Activated CD4-positive, alpha-beta T cell treated with anti-CD3 and anti-CD28 coated beads for 48 hours (primary cell): ENCODE data around the gene ITPK1.
A peak's percentile ranks its signal among the peaks of the same experiment; 100 is the strongest.

ENCODE experiments used
- DNase-seq: peaks from one replicate; pipeline ENCODE4 v3.0.0-alpha.2; 2020

Gene ITPK1

DNA sequence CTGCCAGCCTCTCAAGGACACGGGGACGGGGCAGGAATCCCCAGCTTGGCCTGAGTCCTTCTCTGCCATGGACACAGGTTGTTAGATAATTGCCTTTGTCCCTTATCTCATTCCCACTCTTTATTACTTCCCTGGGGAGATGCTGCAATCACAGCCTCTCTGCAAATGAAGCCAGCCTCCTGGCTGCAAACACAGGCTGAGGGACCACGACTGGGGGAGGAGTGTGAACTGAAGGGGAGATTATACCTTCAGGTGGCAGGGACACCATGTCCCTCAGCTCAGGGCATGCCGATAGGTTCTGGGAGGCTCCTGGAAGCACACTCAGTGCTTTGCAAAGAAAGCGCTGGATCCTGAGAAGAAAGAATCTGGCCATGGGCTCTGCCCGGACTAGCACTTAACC, 208.9 kb downstream of the ITPK1 start:
- DNase-seq, result no peak

DNA sequence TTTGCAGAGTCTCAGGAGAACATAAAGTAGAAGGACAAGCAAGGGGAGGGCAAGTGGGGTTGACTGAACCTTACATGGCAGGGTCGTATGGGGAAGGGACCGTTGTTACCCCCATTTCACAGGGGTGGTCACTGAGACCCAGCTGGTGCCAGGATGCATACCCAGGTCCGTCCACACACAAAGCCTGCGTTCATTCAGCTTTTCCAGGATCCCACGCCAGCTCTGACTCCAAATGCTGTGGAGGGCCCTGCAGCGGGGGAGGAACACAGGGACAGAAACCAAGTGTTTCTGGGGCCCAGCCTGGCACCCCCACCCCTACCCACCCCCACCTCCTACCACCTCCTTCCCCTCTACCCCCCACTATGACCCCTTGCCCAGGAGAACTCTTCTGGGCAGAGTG, 209.3 kb downstream of the ITPK1 start:
- no peak for DNase-seq

DNA sequence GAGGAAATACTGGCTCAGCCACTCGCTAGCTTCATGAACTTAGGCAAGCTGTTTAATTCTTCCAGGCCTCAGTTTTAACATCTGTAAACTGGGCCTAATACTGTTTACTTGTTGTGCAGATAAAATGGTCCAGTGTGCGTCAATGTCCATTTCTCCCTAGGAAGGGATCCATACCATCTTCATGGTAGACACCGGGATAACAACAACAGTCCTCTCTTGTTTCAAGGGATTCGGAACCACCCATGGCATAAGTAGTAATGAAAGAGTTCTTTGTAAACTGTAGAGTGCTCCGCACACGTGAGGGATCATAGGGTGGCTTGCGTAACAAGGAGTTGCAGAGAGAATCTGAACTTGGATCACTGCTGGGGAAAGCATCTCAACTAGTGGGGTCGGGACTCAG, 210.1 kb downstream of the ITPK1 start:
- no peak for DNase-seq

DNA sequence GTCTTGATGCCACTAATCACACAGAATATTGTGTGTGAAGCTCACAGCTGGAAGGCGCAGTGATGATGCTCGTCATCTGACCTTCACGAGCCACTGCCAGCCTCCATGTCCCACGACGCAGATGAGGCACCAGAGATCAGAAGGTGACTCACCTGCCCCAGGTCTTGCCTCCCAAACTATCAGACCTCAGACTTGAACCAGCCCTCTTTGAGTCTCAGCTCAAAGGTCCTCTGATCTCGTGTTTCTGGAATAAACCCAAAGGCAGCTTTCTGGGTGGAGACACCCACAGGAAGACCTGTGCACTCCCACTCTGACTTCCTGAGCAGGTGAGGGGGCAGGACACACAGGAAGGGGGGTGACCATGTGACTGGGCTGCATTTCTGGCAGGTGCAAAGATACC, 212.4 kb downstream of the ITPK1 start:
- peak; percentile 53 for DNase-seq

DNA sequence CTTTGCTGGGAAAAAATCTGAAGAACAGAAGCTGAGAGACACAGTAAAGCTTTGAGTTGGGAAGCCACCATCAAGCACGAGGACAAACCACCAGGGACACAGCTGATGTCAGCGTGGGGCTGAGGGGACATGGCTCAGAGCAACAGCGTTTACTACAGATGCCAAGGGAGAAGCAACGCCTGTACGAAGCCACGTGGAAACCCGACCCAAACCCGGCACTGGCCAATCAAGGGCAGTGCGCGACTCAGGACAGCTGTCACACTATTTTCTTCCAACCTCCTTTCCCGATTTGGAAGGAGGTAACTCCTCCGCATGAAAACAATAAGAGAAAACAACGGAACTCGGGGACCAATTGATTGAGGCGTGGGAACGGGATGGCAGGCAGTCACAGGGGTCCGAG, 213.0 kb downstream of the ITPK1 start:
- no peak for DNase-seq

DNA sequence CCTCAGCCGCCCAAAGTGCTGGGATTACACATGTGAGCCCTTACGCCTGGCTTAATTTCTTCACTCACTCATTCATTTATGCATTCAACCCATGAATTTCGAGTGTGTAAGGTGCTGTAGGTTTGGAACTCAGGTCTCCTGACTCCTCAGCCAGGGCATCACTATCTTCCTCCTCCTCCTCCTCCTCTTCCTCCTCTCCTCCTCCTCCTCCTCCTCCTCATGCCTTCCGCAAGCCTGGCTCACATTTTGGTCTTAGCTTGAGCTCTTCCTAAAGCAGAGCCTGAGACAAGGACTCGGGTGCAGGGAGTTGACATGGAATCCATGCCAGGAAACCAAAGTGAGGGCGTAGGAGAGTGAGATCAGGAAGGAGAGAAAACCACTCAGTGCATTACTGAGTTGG, 213.5 kb downstream of the ITPK1 start:
- DNase-seq, result no peak

DNA sequence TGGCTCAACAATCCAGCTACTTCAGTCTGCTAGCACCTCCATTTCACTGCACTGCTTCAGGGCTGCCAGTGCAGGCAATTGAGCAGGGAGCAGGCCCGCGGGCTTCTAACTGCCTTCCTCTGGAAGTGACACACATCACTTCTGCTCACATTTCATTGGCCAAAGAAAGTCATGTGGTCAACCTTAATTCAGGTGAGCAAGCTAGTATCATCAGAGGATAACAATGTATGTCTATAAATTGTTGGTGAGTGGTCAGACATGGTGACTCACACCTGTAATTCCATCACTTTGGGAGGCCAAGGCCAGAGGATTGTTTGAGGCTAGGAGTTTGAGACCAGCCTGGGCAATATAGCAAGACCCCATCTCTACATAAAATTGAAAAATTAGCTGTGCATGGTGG, 215.1 kb downstream of the ITPK1 start:
- no peak for DNase-seq

DNA sequence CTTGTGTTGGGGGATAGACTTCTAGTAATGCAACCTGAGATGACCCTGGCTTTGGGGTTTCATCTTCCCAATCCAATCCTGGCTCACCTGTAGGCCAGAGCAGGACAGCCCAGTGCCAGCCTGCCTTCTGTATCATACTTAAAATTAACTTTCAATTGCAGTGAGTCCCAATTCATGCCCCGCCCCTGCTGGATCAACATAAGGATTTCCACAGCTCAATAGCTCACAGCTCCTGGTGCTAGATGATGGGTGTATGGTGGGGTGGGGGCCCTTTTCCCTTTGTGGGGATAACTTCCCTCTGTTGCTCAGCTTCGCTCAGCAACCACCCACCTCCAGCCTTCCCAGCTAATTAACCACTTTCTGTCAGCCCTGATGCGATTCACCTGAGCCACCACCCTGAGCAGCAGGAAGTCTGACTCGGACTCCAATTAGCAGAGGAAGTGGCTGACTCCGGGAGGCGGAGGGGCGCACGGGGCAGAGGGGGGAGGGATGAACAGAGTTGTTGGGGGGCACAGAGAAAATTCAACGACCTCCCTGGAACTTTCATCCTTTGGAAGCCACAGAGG, 217.1 kb downstream of the ITPK1 start:
- DNase-seq, result peak; percentile 11

DNA sequence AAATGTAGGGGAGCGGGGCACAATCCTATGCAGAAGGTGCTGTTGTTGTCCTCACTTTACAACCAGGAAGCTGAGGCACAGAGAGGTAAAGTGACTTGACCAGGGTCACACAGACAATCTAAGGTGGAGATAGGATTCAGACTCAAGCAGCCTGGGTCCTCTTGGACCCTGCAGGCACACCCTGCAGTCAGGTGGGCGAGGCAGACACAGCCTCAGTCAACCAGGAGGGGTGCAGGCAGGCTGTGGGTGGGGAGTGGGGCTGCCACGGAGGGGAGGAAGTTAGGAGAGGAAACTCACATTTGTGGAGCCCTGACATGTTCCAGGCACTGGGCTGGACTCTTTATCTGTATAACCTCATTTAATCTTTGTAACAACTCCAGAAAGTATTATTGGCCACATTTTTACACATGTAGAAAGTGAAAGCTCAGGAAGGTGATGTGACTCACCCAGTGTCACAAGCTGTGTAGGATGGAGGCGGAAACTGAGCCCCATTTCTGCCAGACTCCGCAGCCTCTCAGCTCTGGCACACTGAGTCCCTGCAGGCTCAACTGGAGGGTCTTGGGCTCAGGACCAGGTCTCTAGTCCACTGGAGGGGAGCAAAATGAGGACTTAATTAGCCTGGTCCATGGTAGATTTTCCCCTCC, 217.7 kb downstream of the ITPK1 start:
- DNase-seq, result peak; percentile 69

DNA sequence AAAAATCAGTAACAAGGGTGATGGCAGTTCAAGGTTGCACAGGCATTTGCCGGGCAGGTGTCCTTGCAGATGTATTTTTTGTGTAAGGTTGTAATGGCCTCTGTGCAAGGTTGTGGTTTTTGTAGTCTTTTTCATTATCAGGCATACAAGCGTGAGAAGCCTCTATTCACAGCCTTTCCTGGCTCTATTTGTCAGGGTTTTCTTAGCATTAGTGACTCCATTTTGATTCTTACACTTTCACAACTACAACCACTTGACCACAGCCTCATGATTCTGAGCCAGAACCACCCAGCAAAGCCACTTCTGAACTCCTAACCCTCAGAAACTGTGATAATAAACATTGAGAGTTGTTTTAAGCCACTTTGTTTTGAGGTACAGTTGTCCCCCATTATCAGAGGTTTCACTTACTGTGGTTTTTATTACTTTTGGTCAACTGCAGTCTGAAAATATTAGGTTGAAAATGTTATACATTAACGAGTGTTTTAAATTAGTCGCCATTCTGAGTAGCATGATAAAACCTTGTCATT, 220.3 kb downstream of the ITPK1 start:
- no peak for DNase-seq

DNA sequence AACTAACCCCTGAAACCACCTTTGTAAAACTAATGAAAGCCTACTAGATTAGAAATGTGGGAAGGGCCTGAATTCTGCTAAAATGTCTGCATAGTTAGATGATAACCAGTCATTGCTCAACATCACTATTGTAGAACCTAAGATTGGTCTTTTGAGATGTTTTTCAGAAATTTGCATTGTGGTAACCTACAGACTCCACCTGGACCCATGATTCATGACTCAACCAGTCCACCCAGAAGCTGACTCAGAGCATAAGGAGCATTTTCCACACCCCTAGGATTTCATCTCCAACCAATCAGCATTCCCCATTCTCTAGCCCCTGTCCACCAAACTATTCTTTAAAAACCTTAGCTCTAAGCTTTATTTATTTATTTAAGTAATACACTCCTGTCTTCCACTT, 223.1 kb downstream of the ITPK1 start:
- no peak for DNase-seq

DNA sequence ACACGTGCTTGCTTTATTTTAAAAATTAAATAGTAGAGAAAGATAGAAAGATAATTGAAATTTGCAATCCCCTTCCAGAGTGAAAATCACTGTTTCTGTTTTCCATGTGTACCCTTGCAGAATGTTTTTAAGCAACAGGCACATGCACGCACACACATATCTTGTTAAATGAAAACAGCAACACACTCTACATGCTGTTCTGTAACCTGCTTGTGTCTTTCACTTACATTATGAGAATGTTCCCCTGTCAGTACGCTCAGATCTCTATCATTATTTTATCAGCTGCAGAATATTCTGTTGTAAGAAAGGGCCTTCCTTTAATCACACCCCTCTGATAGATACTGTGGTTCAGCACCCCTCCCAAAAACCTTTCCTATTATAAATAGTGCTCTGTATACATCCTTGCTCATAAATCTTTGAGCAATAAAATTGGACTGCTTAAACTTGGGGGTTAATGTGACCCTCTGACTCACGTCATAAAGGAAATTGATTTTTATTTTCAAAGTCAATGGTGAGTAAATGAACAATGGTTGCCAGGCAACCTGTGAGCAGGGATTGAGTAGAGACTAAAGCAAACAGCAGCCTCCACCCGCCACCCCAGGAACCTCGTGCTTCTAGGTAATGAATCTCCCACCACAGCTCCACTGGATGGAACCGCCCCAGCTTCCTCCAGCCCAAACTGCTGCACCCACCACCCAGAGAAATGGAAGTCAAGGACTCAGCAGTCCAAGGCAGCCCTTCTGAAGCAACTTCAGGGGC, 224.7 kb downstream of the ITPK1 start:
- DNase-seq, result no peak

DNA sequence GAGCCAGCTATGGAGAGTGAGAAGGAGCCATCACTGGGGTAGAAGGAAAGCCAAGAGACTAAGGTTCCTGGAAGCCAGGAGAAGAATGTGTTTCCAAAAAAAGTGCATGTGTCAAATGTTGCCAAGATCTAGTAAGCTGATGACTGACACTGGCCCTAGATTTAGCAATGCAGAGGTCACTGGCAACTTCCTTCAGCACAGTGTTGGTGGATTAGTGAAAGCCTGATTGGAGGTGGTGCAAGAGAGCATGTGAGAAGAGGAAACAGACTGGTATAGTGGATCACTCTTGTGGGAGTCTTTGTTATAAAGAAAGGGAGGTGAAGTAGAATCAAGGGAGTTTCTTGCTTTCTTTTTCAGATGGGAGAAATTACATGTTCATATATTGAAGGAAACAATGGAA, 226.8 kb downstream of the ITPK1 start:
- DNase-seq, result no peak

DNA sequence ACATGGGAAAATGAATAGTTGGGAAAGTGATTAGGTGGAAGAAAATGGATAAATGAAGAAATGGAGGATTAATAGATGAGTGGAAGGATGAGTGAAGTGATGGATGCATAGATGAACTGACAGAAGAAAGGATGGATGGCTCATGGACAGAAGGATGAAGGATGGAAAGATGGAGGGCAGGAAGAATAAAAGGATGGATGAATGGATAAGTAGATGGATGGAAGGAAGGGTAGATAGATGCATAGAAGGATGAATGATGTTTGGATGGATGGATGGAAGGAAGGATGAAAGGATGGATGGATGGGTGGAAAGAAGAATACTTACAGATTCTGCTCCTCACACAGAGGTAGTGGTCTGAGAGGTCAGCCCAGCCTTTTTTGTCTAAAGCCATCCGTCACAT, 228.6 kb downstream of the ITPK1 start:
- DNase-seq, result no peak
